HG03095 (cell line): Measurements from ENCODE around the gene FBXO48.

ENCODE experiments used
- ATAC-seq: cut with Tn5 transposase; IDR thresholded peaks from one replicate; pipeline ENCODE4 v1.9.1; 2021; ENCODE audit warnings: moderate library complexity; ENCODE audit not compliant: unreplicated experiment

Gene FBXO48

DNA sequence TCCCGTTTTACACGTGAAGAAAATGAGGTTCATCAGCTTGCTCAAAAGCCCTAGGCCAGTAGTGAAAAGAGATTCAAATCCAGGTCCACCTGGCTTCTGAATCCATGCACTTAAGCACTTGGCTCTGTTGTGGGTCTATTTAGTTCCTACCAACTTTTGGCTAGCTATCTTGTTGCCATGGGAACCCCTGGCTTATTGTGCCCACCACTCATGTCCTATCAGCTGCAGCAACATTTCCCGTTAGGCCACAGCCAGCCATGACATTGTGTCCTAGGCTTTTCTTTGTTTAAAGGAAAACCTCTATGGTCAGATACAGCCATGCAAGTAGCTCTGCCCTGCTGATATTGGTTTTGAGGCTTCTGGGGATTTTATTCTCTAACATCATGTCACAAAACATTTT is 52.2 kb downstream of the FBXO48 start:
- no peak for ATAC-seq

DNA sequence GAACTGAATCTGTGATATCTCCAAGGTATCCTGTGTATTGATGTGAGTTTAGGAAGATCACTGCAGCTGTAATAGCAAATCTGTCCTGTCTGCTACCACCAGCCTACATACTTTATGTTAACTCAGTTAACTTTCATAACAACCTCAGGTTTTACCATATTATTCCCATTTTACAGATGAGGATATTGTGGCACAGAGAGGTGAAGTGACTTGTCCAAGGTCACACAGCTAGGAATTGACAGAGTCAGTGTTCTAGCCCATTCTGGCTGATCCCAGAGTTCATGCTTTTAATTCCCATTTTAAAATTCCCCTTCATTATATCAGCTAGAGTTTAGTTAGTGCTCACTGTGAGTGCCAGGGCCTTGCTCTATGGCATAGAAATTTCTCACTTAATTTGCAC is 52.6 kb downstream of the FBXO48 start:
- ATAC-seq: no peak

DNA sequence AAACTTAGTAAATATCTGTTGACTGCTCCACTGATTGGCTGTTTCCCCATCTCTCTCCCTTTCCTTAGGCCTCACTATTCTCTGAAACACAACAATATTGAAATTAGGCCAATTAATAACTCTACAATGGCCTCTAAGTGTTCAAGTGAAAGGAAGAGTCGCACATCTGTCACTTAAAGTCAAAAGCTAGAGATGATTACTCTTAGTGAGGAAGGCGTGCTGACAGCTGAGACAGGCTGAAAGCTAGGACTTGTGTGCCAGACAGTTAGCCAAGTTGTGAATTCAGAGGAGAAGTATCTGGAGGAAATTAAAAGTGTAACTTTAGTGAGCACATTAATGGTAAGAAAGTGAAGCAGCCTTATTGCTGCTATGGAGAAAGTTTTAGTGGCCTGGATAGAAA is 53.6 kb downstream of the FBXO48 start:
- no peak for ATAC-seq

DNA sequence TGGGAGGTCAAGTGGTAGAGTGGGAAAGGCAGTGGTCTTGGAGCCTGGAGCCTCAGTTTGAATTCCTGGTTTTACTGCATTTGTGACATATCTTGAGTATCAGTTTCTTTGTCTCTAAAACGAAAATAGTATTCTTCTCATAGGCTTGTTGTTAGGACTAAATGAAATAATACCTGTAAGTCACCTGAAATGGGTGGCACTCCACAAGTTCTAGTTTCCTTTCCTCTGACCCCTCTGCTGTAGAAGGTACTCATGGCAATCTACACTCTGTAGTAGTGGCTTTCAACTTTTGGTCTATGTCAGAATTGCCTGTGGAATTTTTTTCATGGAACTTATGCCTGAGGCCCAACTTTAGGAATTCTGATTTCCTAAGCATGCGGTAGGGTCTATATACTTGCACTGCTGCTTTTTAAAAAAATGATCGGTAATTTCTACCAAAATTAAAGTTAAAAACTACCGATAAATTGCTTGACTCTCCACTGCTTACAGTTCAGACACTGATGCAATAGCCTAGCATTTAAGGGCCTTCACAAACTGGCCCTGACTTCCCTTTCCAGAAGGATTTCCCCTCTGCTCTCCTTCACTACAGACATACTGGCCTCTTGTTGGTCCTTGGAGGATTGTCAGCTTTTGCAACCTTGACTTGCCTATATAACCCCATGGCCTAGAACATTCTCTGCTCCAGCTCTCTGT is 54.8 kb downstream of the FBXO48 start:
- peak; percentile 17 for ATAC-seq

DNA sequence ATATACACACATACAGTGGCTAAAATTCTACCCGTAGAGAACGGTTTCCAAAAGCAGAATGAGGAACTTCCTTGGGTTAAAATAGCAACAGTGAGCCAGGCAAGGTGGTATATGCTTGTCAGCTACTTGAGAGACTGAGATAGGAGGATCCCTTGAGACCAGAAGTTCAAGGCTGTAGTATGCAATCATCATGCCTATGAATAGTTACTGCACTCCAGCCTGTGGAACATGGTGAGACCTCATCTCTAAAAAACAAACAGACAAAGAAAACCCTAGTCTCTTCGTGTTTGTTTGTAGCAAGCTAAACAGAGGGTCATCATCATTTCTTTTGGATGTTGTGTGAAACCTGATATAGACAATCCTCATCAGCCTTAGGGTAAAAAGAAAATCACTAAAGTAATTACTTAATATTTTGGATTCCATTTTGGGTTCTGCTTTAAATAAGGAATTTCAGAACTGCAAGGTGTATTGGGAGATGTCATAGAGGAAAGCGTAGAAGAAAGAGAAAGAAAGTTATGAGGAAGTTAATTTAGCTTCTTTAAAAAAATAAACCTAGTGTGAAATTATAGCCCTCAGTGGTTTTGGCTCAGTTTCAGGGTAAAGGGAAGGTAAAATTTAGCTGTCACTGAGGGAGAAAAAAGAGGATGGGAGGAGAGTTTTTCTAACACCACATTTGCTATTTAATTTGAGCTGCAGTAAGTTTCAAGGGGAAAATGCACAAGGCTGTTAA is 55.5 kb downstream of the FBXO48 start:
- ATAC-seq: peak; percentile 97
